AG10803 (cell line): ENCODE data around the gene AEBP2.
"Not testable (repeated sequence)": the region's sequence is repeated elsewhere in the genome, so short reads cannot be mapped to it uniquely, and the experiment has no call there.

Experiments
- DNase-seq: peaks from one replicate; pipeline ENCODE4 v3.0.0; 2010; ENCODE audit warnings: low read depth
- H3K4me3 ChIP-seq: 2 replicates; pipeline ENCODE4 v1.5.1; 2011; ENCODE audit warnings: mild to moderate bottlenecking, low read length, control low read depth
- CTCF ChIP-seq: conservative IDR thresholded peaks from 2 replicates; pipeline ENCODE4 v1.5.1; 2011; ENCODE audit warnings: mild to moderate bottlenecking, low read length, control low read depth, inconsistent platforms

Gene AEBP2, protein sequence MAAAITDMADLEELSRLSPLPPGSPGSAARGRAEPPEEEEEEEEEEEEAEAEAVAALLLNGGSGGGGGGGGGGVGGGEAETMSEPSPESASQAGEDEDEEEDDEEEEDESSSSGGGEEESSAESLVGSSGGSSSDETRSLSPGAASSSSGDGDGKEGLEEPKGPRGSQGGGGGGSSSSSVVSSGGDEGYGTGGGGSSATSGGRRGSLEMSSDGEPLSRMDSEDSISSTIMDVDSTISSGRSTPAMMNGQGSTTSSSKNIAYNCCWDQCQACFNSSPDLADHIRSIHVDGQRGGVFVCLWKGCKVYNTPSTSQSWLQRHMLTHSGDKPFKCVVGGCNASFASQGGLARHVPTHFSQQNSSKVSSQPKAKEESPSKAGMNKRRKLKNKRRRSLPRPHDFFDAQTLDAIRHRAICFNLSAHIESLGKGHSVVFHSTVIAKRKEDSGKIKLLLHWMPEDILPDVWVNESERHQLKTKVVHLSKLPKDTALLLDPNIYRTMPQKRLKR

GRCh38 chr12:19439059-19440018, at the start of gene AEBP2:
TSS of gene AEBP2 (plus strand) at chr12:19439492. CDS start at chr12:19439700, 208 bp downstream.
- no peak for TF ChIP-seq CTCF
- peak within 1 kb of the TSS; percentile 83 for H3K4me3 ChIP-seq
- DNase-seq, result peak; percentile 95

DNA sequence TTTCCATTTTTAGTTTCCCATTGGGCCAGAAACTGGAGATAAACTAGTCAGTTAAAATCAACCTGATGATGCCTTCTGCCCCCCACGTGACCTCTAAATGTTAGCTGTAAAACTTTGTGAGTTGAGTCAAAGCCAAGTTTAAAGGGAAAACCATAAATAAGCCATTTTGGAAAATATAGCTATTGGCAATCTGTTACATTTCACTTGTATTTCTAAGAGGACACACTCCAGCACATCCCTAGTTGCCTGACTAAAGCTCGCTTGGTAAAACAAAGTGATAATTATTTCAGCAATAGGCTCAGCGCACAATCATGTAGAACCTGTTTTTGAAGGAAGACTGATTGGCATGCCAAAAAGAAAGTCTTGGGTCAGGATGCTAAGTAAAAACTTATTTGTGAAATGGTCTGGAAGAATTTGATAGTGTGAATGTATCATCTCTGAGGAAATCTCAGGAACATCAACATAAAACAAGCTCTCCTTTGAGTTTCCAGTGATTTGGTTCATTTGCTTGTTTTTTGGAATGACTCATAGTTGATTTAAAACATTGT, 49.2 kb upstream of the AEBP2 start:
- no peak overlapping the region for H3K4me3 ChIP-seq
- DNase-seq, result no peak
- TF ChIP-seq CTCF, result no peak

- not testable (repeated sequence) for DNase-seq, H3K4me3 ChIP-seq
Observed at GRCh38 chr12:19392644-19393043, 46.6 kb upstream of the AEBP2 start.

DNA sequence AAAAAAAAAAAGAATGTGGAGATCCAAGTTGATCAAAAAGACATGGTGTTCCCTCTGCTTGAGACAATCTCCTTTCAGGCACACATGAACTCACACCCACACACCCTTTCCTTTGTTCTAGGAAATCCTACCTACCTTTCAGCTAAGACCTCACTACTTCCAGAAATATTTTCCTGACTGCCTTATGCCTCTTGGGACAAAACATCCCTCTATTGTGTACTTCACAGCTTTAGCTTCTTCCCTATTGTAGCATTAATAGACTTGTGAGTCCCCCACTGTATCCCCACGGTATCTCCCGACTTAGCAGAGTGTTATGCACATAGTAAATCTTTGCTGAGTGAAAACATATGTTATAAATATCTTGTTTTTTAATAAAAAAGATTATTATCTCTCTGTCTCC, 44.9 kb upstream of the AEBP2 start:
- H3K4me3 ChIP-seq, result no peak overlapping the region
- no peak for TF ChIP-seq CTCF
- DNase-seq, result no peak

GRCh38 chr12:19397534-19397933, 41.8 kb upstream of the AEBP2 start:
- no peak overlapping the region for H3K4me3 ChIP-seq
- DNase-seq, result no peak
- TF ChIP-seq CTCF, result no peak

DNA sequence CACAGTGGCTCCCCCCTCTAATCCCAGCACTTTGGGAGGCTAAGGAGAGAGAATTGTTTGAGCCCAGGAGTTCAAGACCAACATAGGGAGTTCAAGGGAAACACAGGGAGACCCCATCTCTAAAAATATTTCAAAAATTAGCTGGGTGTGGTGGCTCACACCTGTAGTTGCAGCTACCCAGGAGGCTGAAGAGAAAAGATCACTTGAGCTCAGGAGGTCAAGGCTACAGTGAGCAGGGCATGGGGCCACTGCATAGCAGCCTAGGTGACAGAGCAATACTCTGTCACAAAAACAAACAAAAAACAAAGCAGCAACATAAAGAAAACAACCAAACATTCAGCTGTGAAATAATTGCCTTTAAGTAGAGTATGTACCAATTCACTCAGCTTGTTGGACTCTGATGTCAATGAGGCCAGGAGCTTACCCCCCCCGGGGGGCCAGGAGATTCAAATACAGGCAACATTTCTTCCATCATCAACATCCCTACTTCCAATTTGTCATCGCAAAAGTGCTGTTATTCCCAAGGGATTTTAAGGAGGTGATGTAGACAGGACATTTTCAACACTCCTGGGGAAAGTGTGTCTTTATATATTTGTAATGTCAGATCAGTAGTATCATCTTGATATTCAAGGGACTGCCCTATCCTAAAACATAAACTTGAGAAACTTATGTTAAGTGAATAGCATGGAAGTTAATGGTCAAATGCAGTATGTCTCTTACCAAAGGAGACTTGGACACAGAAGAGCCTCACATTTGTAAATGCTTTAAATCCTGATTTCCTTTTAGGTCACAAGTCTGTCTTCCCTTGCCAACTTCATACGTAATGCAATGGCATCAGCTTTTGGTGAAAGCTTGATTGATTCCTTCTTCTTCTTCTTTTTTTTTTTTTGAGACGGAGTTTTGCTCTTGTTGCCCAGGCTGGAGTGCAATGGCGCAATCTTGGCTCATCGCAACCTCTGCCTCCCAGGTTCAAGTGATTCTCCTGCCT, 40.6 kb upstream of the AEBP2 start:
- peak; percentile 53 for DNase-seq
- TF ChIP-seq CTCF, result no peak
- H3K4me3 ChIP-seq, result no peak overlapping the region

DNA sequence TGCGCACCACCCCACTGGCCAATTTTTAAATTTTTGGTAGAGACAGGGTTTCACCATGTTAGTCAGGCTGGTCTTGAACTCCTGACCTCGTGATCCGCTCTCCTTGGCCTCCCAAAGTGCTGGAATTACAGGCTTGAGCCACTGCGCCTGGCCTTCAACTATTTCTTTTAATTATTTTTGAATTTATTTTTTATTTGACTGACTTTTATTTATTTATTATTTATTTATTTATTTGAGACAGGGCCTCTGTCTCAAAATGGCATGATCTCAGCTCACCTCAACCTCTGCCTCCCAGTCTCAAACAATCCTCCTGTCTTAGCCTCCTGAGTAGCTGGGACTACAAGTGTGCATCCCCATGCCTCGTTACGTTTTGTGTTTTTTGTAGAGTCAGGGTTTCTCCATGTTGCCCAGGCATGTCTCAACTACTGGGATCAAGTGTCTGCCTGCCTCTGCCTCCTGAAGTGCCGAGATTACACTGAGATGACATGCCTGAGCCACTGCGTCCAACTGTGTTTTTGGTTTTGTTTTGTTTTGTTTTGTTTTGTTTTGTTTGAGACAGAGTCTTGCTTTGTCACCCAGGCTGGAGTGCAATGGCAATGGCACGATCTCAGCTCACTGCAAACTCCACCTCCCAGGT, 38.5 kb upstream of the AEBP2 start:
- DNase-seq, H3K4me3 ChIP-seq: not testable (repeated sequence)
